Colonic mucosa (tissue), 4 donors: ENCODE data around the gene PLSCR1. TPM values are rescaled to one million over a fixed set of nuclear protein-coding genes. Genes with fewer than 3 reads are reported as not detected.

ENCODE experiments used
- DNase-seq: peaks from one replicate; pipeline ENCODE4 v3.0.0-alpha.2; 2020
- H3K27ac ChIP-seq: fragments of 200-600 bp; one replicate; pipeline ENCODE4 v1.8.0; 2021
- H3K27me3 ChIP-seq: fragments of 200-600 bp; one replicate; pipeline ENCODE4 v1.8.0; 2021
- H3K36me3 ChIP-seq: fragments of 200-600 bp; one replicate; pipeline ENCODE4 v1.8.0; 2021
- H3K4me1 ChIP-seq: fragments of 200-600 bp; one replicate; pipeline ENCODE4 v1.8.0; 2021; ENCODE audit warnings: mild to moderate bottlenecking
- H3K4me3 ChIP-seq: fragments of 200-600 bp; one replicate; pipeline ENCODE4 v1.8.0; 2021
- H3K9ac ChIP-seq, 2 donors: one replicate each; pipeline ENCODE4 v1.7.0; 2013; ENCODE audit warnings: control low read depth in 2 of 2, low read depth in 2 of 2, low read length in 2 of 2
- H3K9me3 ChIP-seq: fragments of 200-600 bp; one replicate; pipeline ENCODE4 v1.8.0; 2021
- intact Hi-C: fragments of 100-400 bp; cut with DNase I; formaldehyde crosslinking; loops from one replicate; pipeline ENCODE4 v1.14.1; 2022
- total RNA-seq, 2 donors: library from RNA; stranded (reverse); fragmentation: NEBNext Ultra II Directional in 1 of 2; extraction: Animal tissue kit (Norgen Biotek cat#: 25700) in 1 of 2; gene quantifications; one replicate each; pipeline ENCODE4 v1.2.1, GENCODE V29; 2021
- TF ChIP-seq, protein P1 (sequence below): fragments of 200-600 bp; IDR thresholded peaks from one replicate; pipeline ENCODE4 v1.8.0; 2022; ENCODE audit warnings: antibody characterized with exemption, mild to moderate bottlenecking
- donor health status: healthy.
- donor health status: DM: no; HTN: no; CAD: no.
- donor health status: DM: no; HTN: no; CAD: no.

PLSCR1 gene
- total RNA-seq, 2 donors from 2014 or later, result 99.0 to 180 TPM

DNA sequence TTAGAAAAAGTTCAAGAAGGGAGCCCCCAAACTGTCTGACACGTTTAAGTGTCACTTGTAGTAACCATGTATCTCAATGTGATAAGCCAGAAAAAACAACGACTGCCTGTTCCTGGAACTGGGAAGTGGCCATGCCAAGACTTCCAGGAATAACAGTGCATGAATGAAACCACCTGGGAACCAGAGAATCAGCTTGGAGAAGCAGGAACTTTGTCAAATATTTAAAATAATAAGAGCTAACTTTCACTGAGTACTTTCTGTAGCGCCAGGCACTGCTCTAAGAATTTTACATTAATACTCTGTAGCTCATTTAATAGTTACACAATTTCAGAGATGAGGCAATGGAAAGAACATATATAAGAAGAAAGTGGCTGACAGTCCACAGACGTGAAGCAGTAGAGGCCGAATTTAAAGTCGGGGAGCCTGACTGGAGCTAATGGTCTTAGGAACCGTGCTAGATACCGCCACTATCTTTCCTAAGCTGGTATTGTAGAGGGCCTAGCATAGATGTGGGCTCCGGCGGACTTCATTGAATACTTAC is 876 bp downstream of the PLSCR1 start:
- Histone ChIP-seq H3K9ac (peak overlapping the region; percentile 89 to 95), H3K9me3 (no peaks in the 10 kb centered on the region), H3K27ac (peak overlapping the region; percentile 98), H3K36me3 (no peaks in the 10 kb centered on the region), H3K27me3 (no peaks in the 10 kb centered on the region), H3K4me3 (peak overlapping the region; percentile 66), H3K4me1 (no peaks in the 10 kb centered on the region)
- intact Hi-C loops, result no loop called here
- TF ChIP-seq, protein P1, sequence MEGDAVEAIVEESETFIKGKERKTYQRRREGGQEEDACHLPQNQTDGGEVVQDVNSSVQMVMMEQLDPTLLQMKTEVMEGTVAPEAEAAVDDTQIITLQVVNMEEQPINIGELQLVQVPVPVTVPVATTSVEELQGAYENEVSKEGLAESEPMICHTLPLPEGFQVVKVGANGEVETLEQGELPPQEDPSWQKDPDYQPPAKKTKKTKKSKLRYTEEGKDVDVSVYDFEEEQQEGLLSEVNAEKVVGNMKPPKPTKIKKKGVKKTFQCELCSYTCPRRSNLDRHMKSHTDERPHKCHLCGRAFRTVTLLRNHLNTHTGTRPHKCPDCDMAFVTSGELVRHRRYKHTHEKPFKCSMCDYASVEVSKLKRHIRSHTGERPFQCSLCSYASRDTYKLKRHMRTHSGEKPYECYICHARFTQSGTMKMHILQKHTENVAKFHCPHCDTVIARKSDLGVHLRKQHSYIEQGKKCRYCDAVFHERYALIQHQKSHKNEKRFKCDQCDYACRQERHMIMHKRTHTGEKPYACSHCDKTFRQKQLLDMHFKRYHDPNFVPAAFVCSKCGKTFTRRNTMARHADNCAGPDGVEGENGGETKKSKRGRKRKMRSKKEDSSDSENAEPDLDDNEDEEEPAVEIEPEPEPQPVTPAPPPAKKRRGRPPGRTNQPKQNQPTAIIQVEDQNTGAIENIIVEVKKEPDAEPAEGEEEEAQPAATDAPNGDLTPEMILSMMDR, result no peak
- DNase-seq, result peak; percentile 40

GRCh38 chr3:146542978-146543377 is 1.4 kb downstream of the PLSCR1 start:
- H3K9ac ChIP-seq, result peak overlapping the region in 1 of 2 donors; percentile 89
- TF ChIP-seq, protein P1, result no peak
- H3K4me1 ChIP-seq, result no peaks in the 10 kb centered on the region

GRCh38 chr3:146542179-146542578 is 2.2 kb downstream of the PLSCR1 start:
- Histone ChIP-seq H3K4me3 (peak overlapping the region; percentile 66), H3K9ac (peak overlapping the region in 1 of 2 donors; percentile 35), H3K27me3 (no peaks in the 10 kb centered on the region), H3K27ac (peak overlapping the region; percentile 98), H3K4me1 (no peaks in the 10 kb centered on the region), H3K36me3 (no peaks in the 10 kb centered on the region), H3K9me3 (no peaks in the 10 kb centered on the region)
- intact Hi-C loops, result no loop called here
- no peak for DNase-seq
- TF ChIP-seq, protein P1, result no peak

More at GRCh38 chr3:146542978-146543377, 1.4 kb downstream of the PLSCR1 start:
- H3K36me3 ChIP-seq, result no peaks in the 10 kb centered on the region
- no peaks in the 10 kb centered on the region for H3K9me3 ChIP-seq
- no peaks in the 10 kb centered on the region for H3K27me3 ChIP-seq
- DNase-seq, result no peak
- intact Hi-C loops, result no loop called here
- peak overlapping the region; percentile 98 for H3K27ac ChIP-seq
- peak overlapping the region; percentile 66 for H3K4me3 ChIP-seq

DNA sequence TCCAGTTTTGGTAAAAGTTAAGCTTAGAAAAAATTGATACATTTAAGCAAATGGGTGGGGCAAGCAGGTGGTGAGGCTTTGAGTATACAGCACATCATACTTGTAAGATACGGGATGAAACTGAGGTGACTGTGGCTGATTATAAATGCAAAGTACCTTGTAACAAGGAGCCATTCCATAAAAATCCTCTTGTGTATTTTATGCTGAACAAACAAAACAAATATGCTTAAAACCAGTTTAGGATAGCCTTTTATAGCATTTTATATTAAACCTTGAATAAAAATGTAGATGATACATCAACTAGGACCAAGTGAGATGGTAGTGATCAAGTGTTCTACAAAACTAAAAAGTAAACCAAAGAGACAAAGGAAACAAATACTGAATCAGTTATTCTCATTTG is 3.4 kb downstream of the PLSCR1 start:
- TF ChIP-seq, protein P1, result no peak
- no peaks in the 10 kb centered on the region for H3K36me3 ChIP-seq
- H3K9me3 ChIP-seq, result no peaks in the 10 kb centered on the region
- H3K27me3 ChIP-seq, result no peaks in the 10 kb centered on the region
- peak overlapping the region; percentile 66 for H3K4me3 ChIP-seq
- no peak overlapping the region for H3K9ac ChIP-seq
- intact Hi-C loops, result no loop called here
- H3K27ac ChIP-seq, result peak overlapping the region; percentile 98
- DNase-seq, result no peak
- H3K4me1 ChIP-seq, result no peaks in the 10 kb centered on the region

DNA sequence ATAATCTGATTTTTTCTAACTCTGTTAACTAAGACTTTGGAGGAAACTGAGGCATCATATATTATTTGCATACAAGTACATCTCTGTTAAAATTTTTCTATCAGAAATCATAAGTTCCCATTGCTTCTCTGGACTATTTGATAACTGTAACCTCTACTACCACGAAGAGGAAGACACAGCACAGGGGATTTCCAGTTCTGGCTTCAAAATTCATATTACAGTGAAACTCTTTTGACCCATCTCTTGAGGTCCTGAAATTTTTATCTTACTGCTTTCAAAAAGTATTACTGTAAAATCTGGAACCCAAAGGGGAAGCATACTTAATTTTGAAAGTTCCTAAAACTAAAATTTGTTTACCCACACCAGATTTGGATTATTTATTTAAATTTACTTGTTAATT is 4.2 kb downstream of the PLSCR1 start:
- no peaks in the 10 kb centered on the region for H3K4me1 ChIP-seq
- TF ChIP-seq, protein P1, result no peak
- intact Hi-C loops, result no loop called here

More for the DNA sequence above, 4.2 kb downstream of the PLSCR1 start:
- no peak for DNase-seq
- no peak overlapping the region for H3K9ac ChIP-seq
- no peaks in the 10 kb centered on the region for H3K27me3 ChIP-seq
- H3K9me3 ChIP-seq, result no peaks in the 10 kb centered on the region
- H3K36me3 ChIP-seq, result no peaks in the 10 kb centered on the region
- H3K27ac ChIP-seq, result peak overlapping the region; percentile 98
- H3K4me3 ChIP-seq, result no peak overlapping the region
